WTC11 (cell line): Measurements from ENCODE around the gene P2RX1.

Source experiments
- FOXJ3 ChIP-seq: sonication (generic); formaldehyde crosslinking; IDR thresholded peaks from 2 replicates; pipeline ENCODE4 v1.9.0; 2021; ENCODE audit warnings: missing genetic modification reagents, mild to moderate bottlenecking, borderline replicate concordance
- JUN ChIP-seq: sonication (generic); formaldehyde crosslinking; IDR thresholded peaks from 2 replicates; pipeline ENCODE4 v1.8.0; 2023; ENCODE audit warnings: mild to moderate bottlenecking, missing genetic modification reagents
- KAT7 ChIP-seq: sonication (generic); formaldehyde crosslinking; IDR thresholded peaks from 2 replicates; pipeline ENCODE4 v1.8.1; 2023; ENCODE audit warnings: missing genetic modification reagents, mild to moderate bottlenecking, borderline replicate concordance
- NFYB ChIP-seq: sonication (generic); formaldehyde crosslinking; conservative IDR thresholded peaks from 2 replicates; pipeline ENCODE4 v1.8.0; 2022; ENCODE audit warnings: low read depth, missing genetic modification reagents
- TCF7 ChIP-seq: sonication (generic); formaldehyde crosslinking; IDR thresholded peaks from 2 replicates; pipeline ENCODE4 v1.8.0; 2022; ENCODE audit warnings: mild to moderate bottlenecking, low read depth, missing genetic modification reagents, moderate library complexity
- ZBTB21 ChIP-seq: sonication (generic); formaldehyde crosslinking; IDR thresholded peaks from 2 replicates; pipeline ENCODE4 v1.8.1; 2023; ENCODE audit warnings: mild to moderate bottlenecking, missing genetic modification reagents, borderline replicate concordance
- ZNF423 ChIP-seq: fragments of 250-450 bp; sonication (Bioruptor Pico); IDR thresholded peaks from 2 replicates; pipeline ENCODE4 v2.1.2; 2022; ENCODE audit warnings: mild to moderate bottlenecking, moderate library complexity
- TF ChIP-seq, protein P1 (sequence below): sonication (generic); formaldehyde crosslinking; conservative IDR thresholded peaks from 2 replicates; pipeline ENCODE4 v1.8.1; 2022; ENCODE audit warnings: mild to moderate bottlenecking, missing genetic modification reagents
- TF ChIP-seq, protein P2 (sequence below): fragments of 200-600 bp; IDR thresholded peaks from 2 replicates; pipeline ENCODE4 v1.8.0; 2022; ENCODE audit warnings: antibody characterized with exemption
- TF ChIP-seq, protein P3 (sequence below): sonication (generic); formaldehyde crosslinking; IDR thresholded peaks from 2 replicates; pipeline ENCODE4 v1.8.1; 2022; ENCODE audit warnings: low read depth, missing genetic modification reagents, borderline replicate concordance
- TF ChIP-seq, protein P4 (sequence below): sonication (generic); formaldehyde crosslinking; IDR thresholded peaks from 2 replicates; pipeline ENCODE4 v1.8.0; 2022; ENCODE audit warnings: mild to moderate bottlenecking, missing genetic modification reagents
- TF ChIP-seq, protein P5 (sequence below): sonication (generic); formaldehyde crosslinking; IDR thresholded peaks from 2 replicates; pipeline ENCODE4 v1.8.1; 2023; ENCODE audit warnings: mild to moderate bottlenecking, moderate library complexity, missing genetic modification reagents
- TF ChIP-seq, protein P6 (sequence below): sonication (generic); formaldehyde crosslinking; IDR thresholded peaks from 2 replicates; pipeline ENCODE4 v1.8.0; 2023; ENCODE audit warnings: missing genetic modification reagents
- TF ChIP-seq, protein P7 (sequence below): sonication (generic); formaldehyde crosslinking; IDR thresholded peaks from 2 replicates; pipeline ENCODE4 v1.8.1; 2023; ENCODE audit warnings: mild to moderate bottlenecking, missing genetic modification reagents, moderate library complexity

DNA sequence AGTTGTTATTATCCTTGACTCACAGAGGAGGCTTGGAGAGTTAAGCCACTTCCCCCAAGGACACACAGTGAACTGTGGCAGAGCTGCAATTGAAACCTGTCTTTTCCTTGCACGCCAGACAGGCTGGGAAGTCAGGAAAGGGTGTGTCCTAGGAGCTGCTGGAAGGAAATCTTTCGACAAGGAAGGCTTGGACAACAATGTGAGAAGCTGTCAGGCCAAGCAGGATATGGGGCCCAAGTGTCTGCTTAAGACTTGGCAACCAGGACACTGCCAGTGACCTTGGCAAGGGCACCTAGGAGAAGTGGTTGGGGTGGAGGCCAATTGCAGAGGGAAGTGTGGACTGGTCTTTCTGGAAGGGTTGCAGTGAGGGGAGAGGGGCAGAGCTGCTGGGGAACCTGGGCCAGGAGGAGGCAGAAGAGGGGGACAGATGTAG is 21.3 kb downstream of the P2RX1 start:
- TF ChIP-seq KAT7 (CRISPR knock-in tag) (no peak), ZBTB21 (CRISPR knock-in tag) (no peak), ZNF423 (CRISPR knock-in tag) (no peak), JUN (CRISPR knock-in tag) (no peak), TCF7 (no peak), FOXJ3 (CRISPR knock-in tag) (no peak), NFYB (no peak)
- TF ChIP-seq, protein P1, sequence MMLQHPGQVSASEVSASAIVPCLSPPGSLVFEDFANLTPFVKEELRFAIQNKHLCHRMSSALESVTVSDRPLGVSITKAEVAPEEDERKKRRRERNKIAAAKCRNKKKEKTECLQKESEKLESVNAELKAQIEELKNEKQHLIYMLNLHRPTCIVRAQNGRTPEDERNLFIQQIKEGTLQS (CRISPR knock-in tag): no peak
- TF ChIP-seq, protein P2, sequence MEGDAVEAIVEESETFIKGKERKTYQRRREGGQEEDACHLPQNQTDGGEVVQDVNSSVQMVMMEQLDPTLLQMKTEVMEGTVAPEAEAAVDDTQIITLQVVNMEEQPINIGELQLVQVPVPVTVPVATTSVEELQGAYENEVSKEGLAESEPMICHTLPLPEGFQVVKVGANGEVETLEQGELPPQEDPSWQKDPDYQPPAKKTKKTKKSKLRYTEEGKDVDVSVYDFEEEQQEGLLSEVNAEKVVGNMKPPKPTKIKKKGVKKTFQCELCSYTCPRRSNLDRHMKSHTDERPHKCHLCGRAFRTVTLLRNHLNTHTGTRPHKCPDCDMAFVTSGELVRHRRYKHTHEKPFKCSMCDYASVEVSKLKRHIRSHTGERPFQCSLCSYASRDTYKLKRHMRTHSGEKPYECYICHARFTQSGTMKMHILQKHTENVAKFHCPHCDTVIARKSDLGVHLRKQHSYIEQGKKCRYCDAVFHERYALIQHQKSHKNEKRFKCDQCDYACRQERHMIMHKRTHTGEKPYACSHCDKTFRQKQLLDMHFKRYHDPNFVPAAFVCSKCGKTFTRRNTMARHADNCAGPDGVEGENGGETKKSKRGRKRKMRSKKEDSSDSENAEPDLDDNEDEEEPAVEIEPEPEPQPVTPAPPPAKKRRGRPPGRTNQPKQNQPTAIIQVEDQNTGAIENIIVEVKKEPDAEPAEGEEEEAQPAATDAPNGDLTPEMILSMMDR: no peak
- TF ChIP-seq, protein P3, sequence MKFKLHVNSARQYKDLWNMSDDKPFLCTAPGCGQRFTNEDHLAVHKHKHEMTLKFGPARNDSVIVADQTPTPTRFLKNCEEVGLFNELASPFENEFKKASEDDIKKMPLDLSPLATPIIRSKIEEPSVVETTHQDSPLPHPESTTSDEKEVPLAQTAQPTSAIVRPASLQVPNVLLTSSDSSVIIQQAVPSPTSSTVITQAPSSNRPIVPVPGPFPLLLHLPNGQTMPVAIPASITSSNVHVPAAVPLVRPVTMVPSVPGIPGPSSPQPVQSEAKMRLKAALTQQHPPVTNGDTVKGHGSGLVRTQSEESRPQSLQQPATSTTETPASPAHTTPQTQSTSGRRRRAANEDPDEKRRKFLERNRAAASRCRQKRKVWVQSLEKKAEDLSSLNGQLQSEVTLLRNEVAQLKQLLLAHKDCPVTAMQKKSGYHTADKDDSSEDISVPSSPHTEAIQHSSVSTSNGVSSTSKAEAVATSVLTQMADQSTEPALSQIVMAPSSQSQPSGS: no peak
- TF ChIP-seq, protein P4, sequence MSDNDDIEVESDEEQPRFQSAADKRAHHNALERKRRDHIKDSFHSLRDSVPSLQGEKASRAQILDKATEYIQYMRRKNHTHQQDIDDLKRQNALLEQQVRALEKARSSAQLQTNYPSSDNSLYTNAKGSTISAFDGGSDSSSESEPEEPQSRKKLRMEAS (CRISPR knock-in tag): no peak
- TF ChIP-seq, protein P5, sequence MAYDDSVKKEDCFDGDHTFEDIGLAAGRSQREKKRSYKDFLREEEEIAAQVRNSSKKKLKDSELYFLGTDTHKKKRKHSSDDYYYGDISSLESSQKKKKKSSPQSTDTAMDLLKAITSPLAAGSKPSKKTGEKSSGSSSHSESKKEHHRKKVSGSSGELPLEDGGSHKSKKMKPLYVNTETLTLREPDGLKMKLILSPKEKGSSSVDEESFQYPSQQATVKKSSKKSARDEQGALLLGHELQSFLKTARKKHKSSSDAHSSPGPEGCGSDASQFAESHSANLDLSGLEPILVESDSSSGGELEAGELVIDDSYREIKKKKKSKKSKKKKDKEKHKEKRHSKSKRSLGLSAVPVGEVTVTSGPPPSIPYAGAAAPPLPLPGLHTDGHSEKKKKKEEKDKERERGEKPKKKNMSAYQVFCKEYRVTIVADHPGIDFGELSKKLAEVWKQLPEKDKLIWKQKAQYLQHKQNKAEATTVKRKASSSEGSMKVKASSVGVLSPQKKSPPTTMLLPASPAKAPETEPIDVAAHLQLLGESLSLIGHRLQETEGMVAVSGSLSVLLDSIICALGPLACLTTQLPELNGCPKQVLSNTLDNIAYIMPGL (CRISPR knock-in tag): no peak
- TF ChIP-seq, protein P6, sequence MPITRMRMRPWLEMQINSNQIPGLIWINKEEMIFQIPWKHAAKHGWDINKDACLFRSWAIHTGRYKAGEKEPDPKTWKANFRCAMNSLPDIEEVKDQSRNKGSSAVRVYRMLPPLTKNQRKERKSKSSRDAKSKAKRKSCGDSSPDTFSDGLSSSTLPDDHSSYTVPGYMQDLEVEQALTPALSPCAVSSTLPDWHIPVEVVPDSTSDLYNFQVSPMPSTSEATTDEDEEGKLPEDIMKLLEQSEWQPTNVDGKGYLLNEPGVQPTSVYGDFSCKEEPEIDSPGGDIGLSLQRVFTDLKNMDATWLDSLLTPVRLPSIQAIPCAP (CRISPR knock-in tag): no peak
- TF ChIP-seq, protein P7, sequence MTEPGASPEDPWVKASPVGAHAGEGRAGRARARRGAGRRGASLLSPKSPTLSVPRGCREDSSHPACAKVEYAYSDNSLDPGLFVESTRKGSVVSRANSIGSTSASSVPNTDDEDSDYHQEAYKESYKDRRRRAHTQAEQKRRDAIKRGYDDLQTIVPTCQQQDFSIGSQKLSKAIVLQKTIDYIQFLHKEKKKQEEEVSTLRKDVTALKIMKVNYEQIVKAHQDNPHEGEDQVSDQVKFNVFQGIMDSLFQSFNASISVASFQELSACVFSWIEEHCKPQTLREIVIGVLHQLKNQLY (CRISPR knock-in tag): no peak
